Measurements from ENCODE around the gene COX14.
"Not testable (repeated sequence)": the region's sequence is repeated elsewhere in the genome, so short reads cannot be mapped to it uniquely, and the experiment has no call there.

Gene COX14

GRCh38 chr12:50154947-50155346 lies 42.9 kb downstream of the COX14 start:
- not testable (repeated sequence) for DNase-seq (ENCODE audit: low read depth)

GRCh38 chr12:50156641-50157040 lies 44.6 kb downstream of the COX14 start:
- no peak for DNase-seq (ENCODE audit: low read depth)

GRCh38 chr12:50157259-50157658 lies 45.2 kb downstream of the COX14 start:
- no peak for DNase-seq (ENCODE audit: low read depth)

GRCh38 chr12:50160643-50161042 lies 48.6 kb downstream of the COX14 start:
- DNase-seq (ENCODE audit: low read depth) = no peak

- DNase-seq (ENCODE audit: low read depth) = no peak
Measured at GRCh38 chr12:50162230-50162629, 50.2 kb downstream of the COX14 start.

GRCh38 chr12:50164963-50165362 lies 52.9 kb downstream of the COX14 start:
- DNase-seq (ENCODE audit: low read depth) = no peak

GRCh38 chr12:50166799-50167048 lies 54.7 kb downstream of the COX14 start:
- DNase-seq (ENCODE audit: low read depth) = no peak

GRCh38 chr12:50167049-50167828 lies 55.2 kb downstream of the COX14 start, which contains the start of gene CERS5:
TSS of gene CERS5 (minus strand) at chr12:50167369. CDS start at chr12:50167297, 72 bp downstream.
- DNase-seq (ENCODE audit: low read depth) = peak; percentile 92
